ENCODE measurements around the gene CLTCL1. TPM values are rescaled to one million over a fixed set of nuclear protein-coding genes. Genes with fewer than 3 reads are reported as not detected.

The CLTCL1 gene
- total and polyA plus RNA-seq, 9 of the 15 experiments (the other 6 are each of a cell fraction or from before 2014, with no cell fraction given): 1.1 to 11.7 (median 5.0) TPM

- TF ChIP-seq PTBP1 (IDR thresholded peaks at IDR 0.05; ENCODE audit: low read depth, low read length) (no peak), TAF15 (IDR thresholded peaks at IDR 0.05; ENCODE audit: low read depth, low read length) (no peak), ZBTB1 (CRISPR knock-in tag; IDR thresholded peaks at IDR 0.05; ENCODE audit: borderline replicate concordance, low read depth) (no peak), ZNF668 (CRISPR knock-in tag; IDR thresholded peaks at IDR 0.05) (no peak), WHSC1 (IDR thresholded peaks at IDR 0.05; ENCODE audit: low read length) (no peak), ZSCAN32 (CRISPR knock-in tag; IDR thresholded peaks at IDR 0.05) (no peak), ZMIZ1 (IDR thresholded peaks at IDR 0.05; ENCODE audit: low read depth in 2 of 2, low read length in 2 of 2) (no peak), ZBTB9 (CRISPR knock-in tag; IDR thresholded peaks at IDR 0.05) (peak; percentile 93), RAD21 (CRISPR knock-in tag; conservative IDR thresholded peaks at IDR 0.05 in 1 of 2, IDR thresholded peaks at IDR 0.05 in 1 of 2) (0 out of 4 replicates have a peak, but pooled peaks of 1 of the 2 experiments have one; percentile 3), GABPA (tag; conservative IDR thresholded peaks at IDR 0.05; ENCODE audit: low read depth) (peak; percentile 69), ZBTB40 (IDR thresholded peaks at IDR 0.05) (no peak), ZBTB40 (CRISPR knock-in tag; IDR thresholded peaks at IDR 0.05) (0 out of 2 replicates have a peak, but pooled peaks have one; percentile 39)
Observed at GRCh38 chr22:19195796-19196731, 95.5 kb downstream of the CLTCL1 start (continued).
